Ishikawa (cell line): ENCODE results near the gene PERCC1.

ENCODE experiments used
- CEBPB ChIP-seq: IDR thresholded peaks from 2 replicates; pipeline ENCODE4 v1.6.1; 2012
- CREB1 ChIP-seq: IDR thresholded peaks from 2 replicates; pipeline ENCODE4 v1.6.1; 2012; ENCODE audit warnings: low read depth
- EGR1 ChIP-seq: IDR thresholded peaks from 2 replicates; pipeline ENCODE4 v1.6.1; 2012
- EP300 ChIP-seq: IDR thresholded peaks from 2 replicates; pipeline ENCODE4 v1.6.1; 2012; ENCODE audit warnings: borderline replicate concordance
- FOXM1 ChIP-seq: IDR thresholded peaks from 2 replicates; pipeline ENCODE4 v1.6.1; 2012; ENCODE audit warnings: low read depth, borderline replicate concordance
- NFIC ChIP-seq: IDR thresholded peaks from 2 replicates; pipeline ENCODE4 v1.6.1; 2012
- RAD21 ChIP-seq: IDR thresholded peaks from 2 replicates; pipeline ENCODE4 v1.6.1; 2012; ENCODE audit warnings: low read depth
- REST ChIP-seq: IDR thresholded peaks from 2 replicates; pipeline ENCODE4 v1.6.1; 2012; ENCODE audit warnings: low read depth, mild to moderate bottlenecking
- TAF1 ChIP-seq: IDR thresholded peaks from 2 replicates; pipeline ENCODE4 v1.6.1; 2012; ENCODE audit warnings: low read depth, mild to moderate bottlenecking
- TCF12 ChIP-seq: IDR thresholded peaks from 2 replicates; pipeline ENCODE4 v1.6.1; 2012; ENCODE audit warnings: low read depth
- TEAD4 ChIP-seq: IDR thresholded peaks from 2 replicates; pipeline ENCODE4 v1.6.1; 2012
- YY1 ChIP-seq: IDR thresholded peaks from 2 replicates; pipeline ENCODE4 v1.6.1; 2012; ENCODE audit warnings: low read depth
- TF ChIP-seq, protein P1 (sequence below): IDR thresholded peaks from 2 replicates; pipeline ENCODE4 v1.6.1; 2012
- TF ChIP-seq, protein P2 (sequence below): IDR thresholded peaks from 2 replicates; pipeline ENCODE4 v1.6.1; 2012

DNA sequence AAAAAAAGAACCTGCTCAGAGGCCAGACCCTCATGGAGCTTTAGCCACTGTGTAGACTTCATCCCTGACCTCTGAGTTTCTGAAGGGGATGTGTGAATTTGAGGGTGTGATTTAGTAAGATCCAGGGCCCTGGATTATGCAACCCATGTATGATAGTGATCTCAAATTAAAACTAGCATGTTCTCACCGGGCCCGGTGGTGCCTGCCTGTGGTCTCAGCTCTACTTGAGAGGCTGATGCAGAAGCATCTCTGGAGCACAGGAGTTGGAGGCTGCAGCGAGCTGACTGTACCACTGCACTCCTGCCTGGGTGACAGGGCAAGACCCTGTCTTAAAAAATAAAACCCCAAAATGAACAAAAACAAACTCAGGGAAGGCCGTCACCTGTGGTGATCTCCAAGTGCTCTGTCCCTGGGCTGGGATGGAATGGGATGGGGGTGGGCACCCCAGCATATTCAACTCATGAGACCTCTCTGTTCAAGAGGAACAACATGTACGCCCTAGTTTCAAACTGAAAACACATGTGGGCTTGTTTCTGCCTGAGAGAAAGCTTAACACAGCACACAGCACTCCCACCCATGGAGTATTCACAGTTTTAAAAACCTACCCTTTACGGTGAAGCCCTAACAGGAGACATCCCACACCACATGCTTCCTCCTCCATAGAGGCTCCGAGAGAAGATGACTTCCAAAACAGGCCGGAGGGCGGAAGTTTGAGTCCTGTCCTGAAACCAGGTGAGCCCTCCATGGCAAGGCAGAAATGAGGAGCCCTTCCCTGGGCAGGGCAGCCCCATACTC, 49.1 kb upstream of the PERCC1 start:
- TF ChIP-seq EP300 (no peak), CEBPB (no peak), REST (no peak), TEAD4 (no peak), YY1 (no peak), TAF1 (no peak), EGR1 (no peak), TCF12 (no peak), NFIC (no peak), CREB1 (no peak), RAD21 (no peak), FOXM1 (no peak)
- TF ChIP-seq, protein P1, sequence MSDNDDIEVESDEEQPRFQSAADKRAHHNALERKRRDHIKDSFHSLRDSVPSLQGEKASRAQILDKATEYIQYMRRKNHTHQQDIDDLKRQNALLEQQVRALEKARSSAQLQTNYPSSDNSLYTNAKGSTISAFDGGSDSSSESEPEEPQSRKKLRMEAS, result no peak
- TF ChIP-seq, protein P2, sequence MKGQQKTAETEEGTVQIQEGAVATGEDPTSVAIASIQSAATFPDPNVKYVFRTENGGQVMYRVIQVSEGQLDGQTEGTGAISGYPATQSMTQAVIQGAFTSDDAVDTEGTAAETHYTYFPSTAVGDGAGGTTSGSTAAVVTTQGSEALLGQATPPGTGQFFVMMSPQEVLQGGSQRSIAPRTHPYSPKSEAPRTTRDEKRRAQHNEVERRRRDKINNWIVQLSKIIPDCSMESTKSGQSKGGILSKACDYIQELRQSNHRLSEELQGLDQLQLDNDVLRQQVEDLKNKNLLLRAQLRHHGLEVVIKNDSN, result no peak
